HG02840 (cell line): Measurements from ENCODE around the gene PAH.

Source experiments
- ATAC-seq: cut with Tn5 transposase; IDR thresholded peaks from one replicate; pipeline ENCODE4 v1.9.1; 2021; ENCODE audit warnings: mild to moderate bottlenecking, moderate library complexity, moderate number of reproducible peaks; ENCODE audit not compliant: unreplicated experiment, low FRiP score

The PAH gene

GRCh38 chr12:102902093-102902492, 15.0 kb downstream of the PAH start:
- no peak for ATAC-seq

DNA sequence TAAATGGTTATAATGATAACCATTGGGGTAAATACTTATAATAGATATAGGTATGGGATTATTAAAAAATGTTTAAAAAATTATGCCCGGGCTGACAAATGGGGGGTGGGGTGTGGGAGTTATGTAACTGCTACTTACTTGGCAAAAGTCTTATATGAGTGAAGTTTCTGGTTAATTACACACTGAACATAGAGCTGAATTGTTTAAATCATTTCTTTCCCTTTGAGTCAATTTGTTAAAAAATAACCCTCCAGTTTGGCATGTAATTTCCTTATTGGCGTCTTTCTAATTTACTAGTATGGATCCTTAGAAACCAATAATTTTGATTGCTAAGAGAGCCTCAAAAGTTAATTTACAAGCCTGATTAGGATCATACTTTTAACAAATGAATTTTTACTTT, 16.7 kb downstream of the PAH start:
- ATAC-seq = no peak

DNA sequence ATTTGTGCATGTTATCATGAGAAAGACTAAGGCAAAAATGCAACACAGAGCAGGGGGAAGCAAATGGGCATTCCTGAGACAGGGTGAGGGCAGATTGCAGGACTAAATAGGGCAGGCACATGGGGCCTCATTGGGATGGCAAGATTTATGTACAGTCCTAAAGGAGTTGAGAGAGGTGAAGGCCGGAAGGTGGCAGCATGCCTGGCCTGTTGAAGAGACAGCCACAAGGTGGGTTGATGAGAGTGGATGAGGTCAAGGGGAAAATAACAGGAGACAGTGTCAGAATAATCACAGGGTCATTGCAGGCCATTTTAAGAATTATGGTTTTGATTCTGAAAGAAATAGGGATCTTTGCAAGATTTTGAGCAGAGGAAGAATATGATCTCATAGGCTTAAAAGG, 21.0 kb downstream of the PAH start:
- ATAC-seq = no peak

- ATAC-seq = no peak
Measured at GRCh38 chr12:102891756-102892155, 25.3 kb downstream of the PAH start.

GRCh38 chr12:102888511-102888910, 28.5 kb downstream of the PAH start:
- ATAC-seq = no peak

- no peak for ATAC-seq
Measured at GRCh38 chr12:102885043-102885932, 31.8 kb downstream of the PAH start.

- ATAC-seq = no peak
Measured at GRCh38 chr12:102883204-102883799, 33.7 kb downstream of the PAH start.

- no peak for ATAC-seq
Measured at GRCh38 chr12:102880783-102881182, 36.3 kb downstream of the PAH start.

DNA sequence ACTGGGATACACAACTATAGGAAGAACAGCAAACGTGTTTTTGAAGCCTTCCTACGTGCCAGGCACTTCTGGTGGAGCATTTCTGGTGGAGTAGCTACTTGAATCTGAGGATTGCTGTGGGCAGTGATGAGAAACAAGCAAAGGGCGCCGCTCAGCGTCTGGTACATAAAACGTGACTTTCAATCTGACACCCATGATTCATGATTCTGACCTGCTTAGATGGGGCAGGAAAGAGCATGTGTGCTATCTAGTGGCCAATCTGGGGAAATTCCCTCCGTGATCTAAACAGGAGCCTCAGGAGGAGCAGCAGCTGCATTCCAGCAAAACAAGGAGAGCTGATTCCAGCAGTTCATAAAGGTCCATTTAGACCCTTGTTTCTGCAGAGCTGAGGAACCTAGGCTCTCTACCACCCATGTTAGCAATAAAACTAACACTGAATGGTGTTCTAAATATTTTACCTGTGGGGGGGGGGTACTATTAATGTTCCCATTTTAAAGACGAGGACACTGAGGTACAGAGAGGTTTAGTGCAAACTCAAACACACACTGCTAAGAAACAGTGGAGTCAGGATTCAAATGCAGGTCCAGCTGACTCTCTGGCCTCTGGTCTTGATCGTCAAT, 37.8 kb downstream of the PAH start:
- ATAC-seq = no peak

- no peak for ATAC-seq
Measured at GRCh38 chr12:102876883-102877282, 40.2 kb downstream of the PAH start.

GRCh38 chr12:102874819-102875218, 42.2 kb downstream of the PAH start:
- ATAC-seq = no peak

DNA sequence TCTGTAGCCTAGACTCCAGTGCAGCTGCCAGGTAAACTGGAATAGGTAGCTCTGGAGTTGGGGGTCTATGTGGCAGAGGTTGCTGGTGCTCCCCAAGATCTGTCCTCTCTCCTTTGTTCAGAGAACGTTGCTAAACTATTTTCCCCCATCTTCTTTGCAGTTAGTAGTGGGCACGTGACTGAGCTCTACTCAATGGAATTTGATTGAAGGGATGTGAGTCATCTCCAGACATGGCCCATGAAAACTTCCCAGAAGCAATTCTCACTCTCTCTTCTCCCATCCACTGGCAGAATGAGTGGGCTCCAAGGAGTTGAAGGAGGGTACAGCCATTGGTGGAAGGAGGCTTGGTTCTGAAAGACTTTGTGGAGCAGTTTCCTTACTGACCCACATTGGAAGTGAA, 44.0 kb downstream of the PAH start:
- ATAC-seq = no peak

GRCh38 chr12:102871014-102871413, 46.0 kb downstream of the PAH start:
- ATAC-seq = no peak

DNA sequence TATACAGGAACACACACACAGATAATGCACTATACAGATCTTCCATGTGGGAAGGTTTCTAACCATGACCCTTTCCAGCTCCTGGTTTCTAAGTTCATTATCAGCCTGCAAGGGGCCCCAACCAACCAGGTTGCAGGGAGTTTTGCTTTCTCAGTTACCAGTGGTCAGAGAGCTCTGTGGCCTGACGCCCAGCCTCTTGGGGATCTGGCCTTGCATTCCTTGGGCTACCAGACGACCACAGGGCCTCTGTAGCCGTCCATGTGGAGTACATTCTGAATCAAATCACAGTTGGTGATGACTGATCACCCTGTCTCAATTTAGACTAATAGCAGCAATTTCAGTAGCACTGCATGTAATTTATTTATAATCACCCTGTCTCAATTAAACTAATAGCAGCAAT, 47.5 kb downstream of the PAH start:
- no peak for ATAC-seq

GRCh38 chr12:102865821-102866615, 51.0 kb downstream of the PAH start:
- ATAC-seq = no peak

DNA sequence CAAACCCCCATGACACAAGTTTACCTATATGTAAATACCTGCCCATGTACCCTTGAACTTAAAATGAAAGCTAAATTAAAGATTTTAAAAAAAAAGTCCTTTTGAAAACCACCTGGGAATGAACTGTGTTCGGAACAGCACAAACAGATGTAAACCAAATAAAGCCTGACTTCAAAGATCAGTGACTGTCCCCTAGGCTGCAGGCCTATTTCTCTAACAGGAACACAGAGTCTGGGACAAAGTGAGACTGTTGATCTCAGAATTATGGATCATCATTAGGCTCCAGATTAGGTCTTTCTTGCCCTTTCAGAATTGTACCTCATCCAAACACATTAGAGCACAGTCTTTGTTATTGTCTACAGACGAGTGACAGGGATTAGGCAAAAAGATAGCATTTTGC, 54.6 kb downstream of the PAH start:
- ATAC-seq = no peak

DNA sequence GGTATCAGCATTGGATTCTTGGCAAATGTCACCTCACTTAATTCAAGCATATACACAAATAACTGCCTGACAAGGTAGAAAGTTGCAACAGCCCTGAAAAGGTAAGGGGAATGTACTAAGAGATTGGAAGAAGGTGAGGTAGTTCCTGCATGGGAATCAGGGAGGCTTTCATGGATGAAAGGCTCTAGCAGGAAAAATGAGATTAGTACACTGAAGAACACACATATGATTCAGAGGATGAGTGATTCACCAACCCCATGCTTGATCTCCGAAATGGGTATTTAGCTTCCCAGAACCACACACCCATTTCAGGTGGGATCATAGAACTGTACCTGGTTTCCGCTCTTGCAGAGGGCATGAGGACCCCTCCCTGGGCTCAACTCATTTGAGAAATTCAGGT, 65.8 kb downstream of the PAH start:
- ATAC-seq = no peak

GRCh38 chr12:102849722-102850447, 67.2 kb downstream of the PAH start:
- ATAC-seq = no peak

GRCh38 chr12:102848832-102849231, 68.2 kb downstream of the PAH start:
- no peak for ATAC-seq

GRCh38 chr12:102847131-102847530, 69.9 kb downstream of the PAH start:
- ATAC-seq = no peak
